Endodermal cell (in vitro differentiated cells): Measurements from ENCODE around the gene GAL3ST3. TPM values are rescaled to one million over a fixed set of nuclear protein-coding genes. Genes with fewer than 3 reads are reported as not detected.

ENCODE experiments used
- DNase-seq: peaks from one replicate; pipeline ENCODE4 v3.0.0-alpha.2; 2017
- H3K27ac ChIP-seq: 2 replicates; pipeline ENCODE4 v1.5.1; 2013; ENCODE audit warnings: mild to moderate bottlenecking, low read depth, low read length, moderate library complexity
- H3K27me3 ChIP-seq: 2 replicates; pipeline ENCODE4 v1.6.1; 2013; ENCODE audit warnings: mild to moderate bottlenecking, low read length, moderate library complexity; ENCODE audit not compliant: insufficient read depth, control insufficient read depth, poor library complexity, severe bottlenecking
- H3K36me3 ChIP-seq: 2 replicates; pipeline ENCODE4 v1.7.0; 2013; ENCODE audit warnings: mild to moderate bottlenecking, low read length, moderate library complexity; ENCODE audit not compliant: control insufficient read depth, insufficient read depth
- H3K4me1 ChIP-seq: one replicate; pipeline ENCODE4 v1.7.0; 2013; ENCODE audit warnings: low read length; ENCODE audit not compliant: control insufficient read depth, insufficient read depth
- H3K4me3 ChIP-seq: 2 replicates; pipeline ENCODE4 v1.5.1; 2013; ENCODE audit warnings: mild to moderate bottlenecking, low read length, moderate library complexity
- H3K9ac ChIP-seq: 2 replicates; pipeline ENCODE4 v1.6.1; 2013; ENCODE audit warnings: mild to moderate bottlenecking, low read length, moderate library complexity; ENCODE audit not compliant: poor library complexity, severe bottlenecking; ENCODE audit errors: extremely low read depth
- H3K9me3 ChIP-seq: 2 replicates; pipeline ENCODE4 v1.6.1; 2013; ENCODE audit warnings: mild to moderate bottlenecking, low read length, moderate library complexity; ENCODE audit not compliant: control insufficient read depth
- H3K27ac Mint-ChIP-seq: 2 replicates; pipeline ENCODE4 v1.8.0; 2020; ENCODE audit warnings: mixed read lengths
- H3K27me3 Mint-ChIP-seq: 2 replicates; pipeline ENCODE4 v1.8.0; 2021; ENCODE audit warnings: mild to moderate bottlenecking, mixed read lengths; ENCODE audit not compliant: insufficient read depth
- H3K36me3 Mint-ChIP-seq: 2 replicates; pipeline ENCODE4 v1.8.0; 2020; ENCODE audit warnings: low read depth, mixed read lengths
- H3K4me1 Mint-ChIP-seq: 2 replicates; pipeline ENCODE4 v1.8.0; 2020; ENCODE audit warnings: mixed read lengths
- H3K4me3 Mint-ChIP-seq: 2 replicates; pipeline ENCODE4 v1.8.0; 2020; ENCODE audit warnings: mild to moderate bottlenecking, moderate library complexity, mixed read lengths
- H3K9me3 Mint-ChIP-seq: 2 replicates; pipeline ENCODE4 v1.8.0; 2020; ENCODE audit warnings: mild to moderate bottlenecking, mixed read lengths
- WGBS, 2 experiments: methylation state at CpG; one replicate each; pipeline versions ENCODE4 v1.1.5 to v1.1.7; 2013; ENCODE audit warnings: missing lambda C conversion rate in 2 of 2, mixed read lengths in 1 of 2; ENCODE audit not compliant: insufficient coverage in 1 of 2, insufficient read length in 1 of 2; 5-methylcytosine and 5-hydroxymethylcytosine counted together
- total RNA-seq, 2 donors: library from RNA; stranded (reverse); fragmentation: NEBNext Ultra II Directional in 1 of 2; extraction: Animal tissue kit (Norgen Biotek cat#: 25700) in 1 of 2; gene quantifications; 2 replicates in 1 of 2; 3 replicates in 1 of 2; pipeline ENCODE4 v1.2.1, GENCODE V29; 2021
- TF ChIP-seq, protein P1 (sequence below): fragments of 200-600 bp; sonication (generic); conservative IDR thresholded peaks from 2 replicates; pipeline ENCODE4 v1.5.0; 2021; ENCODE audit warnings: antibody characterized with exemption, mild to moderate bottlenecking

GAL3ST3 gene
- total RNA-seq, 2 donors from 2014 or later: 7.4 to 11.2 TPM

DNA sequence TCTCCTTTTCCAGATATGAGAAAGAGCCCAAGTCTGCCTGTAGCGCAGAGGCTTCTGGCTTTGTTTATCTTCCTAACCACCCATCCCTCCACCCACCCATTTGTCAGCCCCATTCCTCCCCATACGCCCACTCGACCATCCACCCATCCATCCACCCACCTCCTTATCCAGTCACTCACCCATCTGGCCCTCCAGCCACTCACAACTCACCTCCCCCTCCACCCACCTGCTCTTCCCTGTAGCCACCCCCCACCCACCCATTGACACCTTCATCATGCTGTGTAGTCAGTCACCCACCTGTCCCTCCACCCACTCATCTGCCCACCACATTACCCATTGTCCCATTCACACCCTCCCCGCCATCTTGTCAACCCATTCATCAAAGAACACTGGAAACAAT is 31.6 kb downstream of the GAL3ST3 start:
- Mint-ChIP-seq H3K27ac (no peak overlapping the region), H3K4me3 (no peak overlapping the region), H3K4me1 (peaks cover 6% of the 10 kb centered on the region), H3K36me3 (no peaks in the 10 kb centered on the region), H3K9me3 (no peaks in the 10 kb centered on the region), H3K27me3 (peaks cover 10% of the 10 kb centered on the region)
- Histone ChIP-seq H3K4me1 (peaks cover 5% of the 10 kb centered on the region), H3K9ac (no peak overlapping the region), H3K27ac (no peak overlapping the region), H3K9me3 (no peaks in the 10 kb centered on the region), H3K4me3 (no peak overlapping the region), H3K36me3 (no peaks in the 10 kb centered on the region), H3K27me3 (no peaks in the 10 kb centered on the region)
- whole genome bisulfite sequencing, 2 experiments: 89% methylated on average over 4 of the region's 4 CpGs; no CpG with 5 or more reads in 1 of the 2 experiments
- TF ChIP-seq, protein P1, sequence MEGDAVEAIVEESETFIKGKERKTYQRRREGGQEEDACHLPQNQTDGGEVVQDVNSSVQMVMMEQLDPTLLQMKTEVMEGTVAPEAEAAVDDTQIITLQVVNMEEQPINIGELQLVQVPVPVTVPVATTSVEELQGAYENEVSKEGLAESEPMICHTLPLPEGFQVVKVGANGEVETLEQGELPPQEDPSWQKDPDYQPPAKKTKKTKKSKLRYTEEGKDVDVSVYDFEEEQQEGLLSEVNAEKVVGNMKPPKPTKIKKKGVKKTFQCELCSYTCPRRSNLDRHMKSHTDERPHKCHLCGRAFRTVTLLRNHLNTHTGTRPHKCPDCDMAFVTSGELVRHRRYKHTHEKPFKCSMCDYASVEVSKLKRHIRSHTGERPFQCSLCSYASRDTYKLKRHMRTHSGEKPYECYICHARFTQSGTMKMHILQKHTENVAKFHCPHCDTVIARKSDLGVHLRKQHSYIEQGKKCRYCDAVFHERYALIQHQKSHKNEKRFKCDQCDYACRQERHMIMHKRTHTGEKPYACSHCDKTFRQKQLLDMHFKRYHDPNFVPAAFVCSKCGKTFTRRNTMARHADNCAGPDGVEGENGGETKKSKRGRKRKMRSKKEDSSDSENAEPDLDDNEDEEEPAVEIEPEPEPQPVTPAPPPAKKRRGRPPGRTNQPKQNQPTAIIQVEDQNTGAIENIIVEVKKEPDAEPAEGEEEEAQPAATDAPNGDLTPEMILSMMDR: no peak
- DNase-seq: no peak

DNA sequence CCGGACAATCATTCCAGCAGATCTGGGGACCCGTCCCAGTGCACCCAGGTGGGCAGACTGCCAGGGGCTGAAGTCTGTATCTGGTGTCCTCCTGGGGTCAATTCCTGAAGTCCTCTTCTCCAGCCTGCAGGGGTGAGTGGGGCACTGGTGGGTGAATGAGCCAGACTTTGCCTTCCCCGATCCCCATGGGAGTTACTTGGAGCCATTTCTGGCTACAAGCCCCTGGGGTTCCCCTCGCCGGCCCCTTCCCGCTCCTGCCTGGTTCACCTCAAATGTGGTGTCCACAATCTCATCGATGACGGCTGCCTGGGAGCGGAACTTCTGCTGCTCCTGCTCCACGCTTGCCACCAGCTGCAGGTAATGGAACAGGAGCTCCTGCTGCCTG is 32.2 kb downstream of the GAL3ST3 start:
- H3K4me3 Mint-ChIP-seq: no peak overlapping the region
- no peaks in the 10 kb centered on the region for H3K36me3 ChIP-seq
- 94 to 95% methylated on average over 4 to 10 of the region's 10 CpGs for WGBS, 2 experiments
- no peaks in the 10 kb centered on the region for H3K27me3 ChIP-seq
- H3K36me3 Mint-ChIP-seq: no peaks in the 10 kb centered on the region
- H3K9me3 ChIP-seq: no peaks in the 10 kb centered on the region
- TF ChIP-seq, protein P1: no peak
- no peak overlapping the region for H3K9ac ChIP-seq
- no peak overlapping the region for H3K4me3 ChIP-seq
- no peak overlapping the region for H3K27ac ChIP-seq
- H3K4me1 Mint-ChIP-seq: peaks cover 6% of the 10 kb centered on the region
- H3K27ac Mint-ChIP-seq: no peak overlapping the region
- H3K9me3 Mint-ChIP-seq: no peaks in the 10 kb centered on the region
- peaks cover 10% of the 10 kb centered on the region for H3K27me3 Mint-ChIP-seq
- H3K4me1 ChIP-seq: peaks cover 5% of the 10 kb centered on the region
- no peak for DNase-seq

DNA sequence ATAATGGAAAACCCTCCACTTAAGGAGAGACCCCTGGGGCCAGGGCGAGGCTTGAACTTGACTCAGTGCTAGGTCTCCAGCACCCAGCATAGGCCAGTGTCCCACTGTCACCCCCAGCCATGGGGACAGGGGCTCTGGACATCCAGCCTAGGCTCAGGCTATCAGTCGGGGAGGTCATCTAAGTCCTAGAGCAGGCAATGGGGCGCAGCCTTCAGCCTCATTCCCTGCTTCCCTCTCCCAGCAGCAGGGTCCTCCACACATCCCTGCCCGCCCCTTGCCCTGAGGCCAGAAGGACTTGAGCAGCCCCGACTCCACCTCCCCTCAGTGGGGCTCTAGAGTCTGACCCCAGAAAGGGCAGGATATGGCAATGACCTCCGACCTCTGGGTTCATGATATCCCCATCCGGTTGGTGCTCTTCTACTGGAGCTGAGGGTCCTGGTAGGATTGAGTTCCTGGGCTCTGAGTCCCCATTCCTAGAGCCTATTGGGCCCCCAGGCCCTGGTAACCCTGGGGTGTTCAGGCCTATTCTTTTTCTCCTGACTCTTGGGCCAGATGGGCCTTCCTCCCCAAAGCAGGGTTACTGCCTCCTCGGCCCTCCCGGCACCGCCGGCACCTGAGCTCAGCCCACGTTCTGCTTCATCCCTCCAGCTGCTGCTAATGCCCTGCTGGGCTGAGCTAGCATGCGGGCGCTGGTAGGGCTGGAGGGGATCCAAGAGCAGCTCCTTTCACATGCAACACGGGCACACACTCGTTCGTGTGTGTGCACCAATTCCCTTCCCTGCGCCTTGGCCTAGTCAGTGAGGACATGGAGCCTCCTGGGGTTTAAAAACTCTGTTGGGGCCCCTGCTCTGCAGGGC is 32.8 kb downstream of the GAL3ST3 start:
- H3K4me1 ChIP-seq: peaks cover 5% of the 10 kb centered on the region
- peaks cover 6% of the 10 kb centered on the region for H3K4me1 Mint-ChIP-seq
- H3K27ac Mint-ChIP-seq: no peak overlapping the region
- no peaks in the 10 kb centered on the region for H3K36me3 Mint-ChIP-seq
- H3K27me3 Mint-ChIP-seq: peaks cover 11% of the 10 kb centered on the region
- H3K36me3 ChIP-seq: no peaks in the 10 kb centered on the region
- no peaks in the 10 kb centered on the region for H3K9me3 ChIP-seq
- TF ChIP-seq, protein P1: no peak
- no peak overlapping the region for H3K9ac ChIP-seq
- H3K4me3 ChIP-seq: no peak overlapping the region
- H3K9me3 Mint-ChIP-seq: no peaks in the 10 kb centered on the region
- no peaks in the 10 kb centered on the region for H3K27me3 ChIP-seq
- no peak for DNase-seq
- H3K4me3 Mint-ChIP-seq: no peak overlapping the region
- 87 to 89% methylated on average over 13 to 18 of the region's 18 CpGs for WGBS, 2 experiments
- no peak overlapping the region for H3K27ac ChIP-seq
